Endothelial cell of umbilical vein (primary cell): ENCODE measurements around the gene PELI2. TPM values are rescaled to one million over a fixed set of nuclear protein-coding genes. Genes with fewer than 3 reads are reported as not detected.

Experiments used
- BruUV-seq: library from RNA; stranded (reverse); fragments of 400-500 nt; replicated peaks from 2 replicates; lab custom pipeline; 2021; lab: Mats Ljungman, UMichigan
- CTCF ChIA-PET: fragments of 300-600, 350-600 bp; sonication (Branson Sonifier 250); formaldehyde crosslinking; loops from one replicate; lab custom pipeline; 2021; ENCODE audit warnings: antibody characterized with exemption, inconsistent platforms; lab: Charles Lee
- POLR2A ChIA-PET: fragments of 300-600, 350-600 bp; sonication (Branson Sonifier 250); formaldehyde crosslinking; loops from one replicate; lab custom pipeline; 2021; ENCODE audit warnings: antibody characterized with exemption, inconsistent platforms; lab: Charles Lee
- DNase-seq: peaks from one replicate; pipeline ENCODE4 v3.0.0-alpha.2; 2011; ENCODE audit warnings: low read depth, low spot score
- FAIRE-seq: peaks from 2 replicates; lab custom pipeline; 2011; peaks lifted over from hg19 to GRCh38; lab: Jason Lieb, UNC
- H2AFZ ChIP-seq: 2 replicates; pipeline ENCODE4 v1.6.0; 2012; ENCODE audit warnings: low read depth, low read length, control low read depth, inconsistent platforms
- H3K27ac ChIP-seq: 2 replicates; pipeline ENCODE4 v1.5.1; 2011; ENCODE audit warnings: low read depth, mild to moderate bottlenecking, control low read depth, low read length, moderate library complexity; ENCODE audit not compliant: insufficient read depth
- H3K27me3 ChIP-seq, 2 experiments: 2 replicates each; pipeline versions ENCODE4 v1.6.0 to v1.6.1; 2011; ENCODE audit warnings: low read length in 2 of 2, mixed read lengths in 1 of 2; ENCODE audit not compliant: control insufficient read depth in 2 of 2, insufficient read depth in 2 of 2
- H3K36me3 ChIP-seq, 2 experiments: 2 replicates in 1 of 2; 3 replicates in 1 of 2; pipeline ENCODE4 v1.5.1; 2011; ENCODE audit warnings: low read length in 2 of 2, mild to moderate bottlenecking in 1 of 2, moderate library complexity in 1 of 2; ENCODE audit not compliant: control insufficient read depth in 2 of 2, insufficient read depth in 2 of 2; ENCODE audit errors: extremely low read depth in 1 of 2
- H3K4me1 ChIP-seq: 3 replicates; pipeline ENCODE4 v1.5.1; 2011; ENCODE audit warnings: mild to moderate bottlenecking, low read length; ENCODE audit not compliant: control insufficient read depth, insufficient read depth; ENCODE audit errors: extremely low read depth
- H3K4me2 ChIP-seq: 2 replicates; pipeline ENCODE4 v1.6.1; 2011; ENCODE audit warnings: low read length, control low read depth, mixed read lengths; ENCODE audit not compliant: insufficient read depth
- H3K4me3 ChIP-seq, 3 experiments: fragments of 200-600 bp in 1 of 3; sonication (generic), shearing (Covaris generic) in 1 of 3; replicated peaks in 1 of 3; 2 replicates each; pipeline ENCODE4 v1.5.1; 2011 to 2016; ENCODE audit warnings: control low read depth in 3 of 3, low read length in 3 of 3, mild to moderate bottlenecking in 2 of 3, inconsistent platforms in 1 of 3, low read depth in 1 of 3, moderate library complexity in 1 of 3; ENCODE audit not compliant: insufficient read depth in 1 of 3
- H3K79me2 ChIP-seq: 2 replicates; pipeline ENCODE4 v1.6.0; 2012; ENCODE audit warnings: low read length, inconsistent platforms; ENCODE audit not compliant: control insufficient read depth, insufficient read depth
- H3K9ac ChIP-seq: replicated peaks from 2 replicates; pipeline ENCODE3; 2011; ENCODE audit warnings: low read length, control low read depth; ENCODE audit not compliant: insufficient read depth; ENCODE audit errors: extremely low read depth
- H3K9me1 ChIP-seq: replicated peaks from 3 replicates; pipeline ENCODE4 v1.6.0; 2011; ENCODE audit warnings: mild to moderate bottlenecking, low read length; ENCODE audit not compliant: control insufficient read depth, insufficient read depth; ENCODE audit errors: extremely low read depth
- H3K9me3 ChIP-seq: replicated peaks from 2 replicates; pipeline ENCODE4 v1.5.1; 2012; ENCODE audit warnings: low read length, inconsistent platforms; ENCODE audit not compliant: control insufficient read depth, insufficient read depth
- H4K20me1 ChIP-seq: replicated peaks from 2 replicates; pipeline ENCODE3; 2011; ENCODE audit warnings: mild to moderate bottlenecking, low read length; ENCODE audit not compliant: control insufficient read depth, insufficient read depth; ENCODE audit errors: extremely low read depth
- EZH2 ChIP-seq: IDR thresholded peaks from 2 replicates; pipeline ENCODE4 v1.6.1; 2012; ENCODE audit warnings: borderline replicate concordance, low read depth, mild to moderate bottlenecking, moderate library complexity, low read length, inconsistent platforms; ENCODE audit not compliant: severe bottlenecking
- FOS ChIP-seq: IDR thresholded peaks from 2 replicates; pipeline ENCODE4 v1.6.1; 2011; ENCODE audit warnings: mild to moderate bottlenecking, low read length, moderate library complexity, borderline replicate concordance; ENCODE audit not compliant: insufficient read depth
- GATA2 ChIP-seq: IDR thresholded peaks from 2 replicates; pipeline ENCODE4 v1.7.0; 2011; ENCODE audit warnings: low read depth, mild to moderate bottlenecking, moderate library complexity, mixed read lengths, low read length; ENCODE audit not compliant: insufficient read length, insufficient read depth
- JUN ChIP-seq: IDR thresholded peaks from 2 replicates; pipeline ENCODE4 v1.6.1; 2011; ENCODE audit warnings: borderline replicate concordance, low read depth; ENCODE audit not compliant: insufficient read length, insufficient read depth
- MYC ChIP-seq: IDR thresholded peaks from one replicate; pipeline ENCODE4 v1.6.1; 2011; ENCODE audit warnings: mild to moderate bottlenecking, low read depth, low read length
- POLR2A ChIP-seq: IDR thresholded peaks from 2 replicates; pipeline ENCODE4 v1.6.1; 2012; ENCODE audit warnings: low read depth, mild to moderate bottlenecking, control low read depth, low read length
- POLR2AphosphoS5 ChIP-seq: IDR thresholded peaks from 2 replicates; pipeline ENCODE4 v1.6.1; 2012; ENCODE audit warnings: low read depth, mild to moderate bottlenecking, control low read depth, low read length, moderate library complexity; ENCODE audit not compliant: insufficient read depth
- dilution Hi-C: fragments of 300-500 bp; cut with MboI; formaldehyde crosslinking; loops from one replicate; pipeline ENCODE4 v1.15.0; 2019; ENCODE audit warnings: low sequenced_read_pairs; ENCODE audit not compliant: extremely low pct_ligation_motif_present
- intact Hi-C: fragments of 100-400 bp; cut with micrococcal nuclease; formaldehyde crosslinking; loops from one replicate; pipeline ENCODE4 v1.10.0; 2022
- polyA plus RNA-seq, 4 experiments: library from polyadenylated mRNA; depleted of rRNA in 3 of 4; stranded (reverse) in 3 of 4; unstranded in 1 of 4; fragments of >200 nt; gene quantifications; 2 replicates each; pipeline versions ENCODE4 v1.2.1 to v1.2.3, GENCODE V29; 2011 to 2012; ENCODE audit warnings: missing spikeins in 1 of 4
- total RNA-seq: library from RNA; stranded (reverse); gene quantifications from 2 replicates; pipeline ENCODE4 v1.2.3, GENCODE V29; 2021
- TF ChIP-seq, protein P1 (sequence below), 2 donors: IDR thresholded peaks; 1 replicate in 1 of 2; 2 replicates in 1 of 2; pipeline ENCODE4 v1.5.1; 2011; ENCODE audit warnings: low read length in 2 of 2, mild to moderate bottlenecking in 2 of 2, moderate library complexity in 2 of 2, control low read depth in 1 of 2, inconsistent platforms in 1 of 2, low read depth in 1 of 2; ENCODE audit not compliant: insufficient read depth in 1 of 2; ENCODE audit errors: extremely low read depth in 1 of 2
- TF ChIP-seq, protein P2 (sequence below): IDR thresholded peaks from 2 replicates; pipeline ENCODE4 v1.6.1; 2011; ENCODE audit not compliant: insufficient read depth, insufficient read length

Gene PELI2
- total and polyA plus RNA-seq, 2 donors (not counting 3 experiments of a cell fraction or from before 2014, with no cell fraction given) = 11.5 to 13.0 TPM

DNA sequence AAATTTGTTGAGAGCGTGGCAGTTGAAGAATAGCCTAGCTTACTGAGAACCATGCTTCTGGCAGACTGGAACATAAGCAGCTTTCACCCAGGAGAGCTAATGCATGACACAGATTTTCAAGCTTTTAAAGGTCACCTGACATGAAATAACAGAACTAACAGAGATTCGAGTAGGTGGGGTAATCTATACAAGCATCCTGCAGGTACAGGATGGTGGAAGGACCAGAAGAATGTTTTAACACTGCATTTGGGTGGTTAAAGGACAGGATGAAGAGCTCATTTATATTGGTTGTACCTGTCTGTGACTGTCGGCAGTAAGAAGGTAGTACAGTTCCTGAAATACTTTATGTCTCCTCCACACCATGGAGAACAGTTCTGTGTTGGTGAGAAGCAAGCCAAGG, 8.9 kb downstream of the PELI2 start:
- no peak for DNase-seq
- Histone ChIP-seq H3K9me1 (no peaks in the 10 kb centered on the region), H3K9me3 (no peaks in the 10 kb centered on the region), H3K4me3 (no peak overlapping the region), H3K36me3 (no peaks in the 10 kb centered on the region), H3K79me2 (peaks cover 4% of the 10 kb centered on the region), H3K9ac (no peak overlapping the region), H3K4me1 (peaks cover 4% of the 10 kb centered on the region), H4K20me1 (no peaks in the 10 kb centered on the region), H3K27ac (no peak overlapping the region), H2AFZ (no peak overlapping the region), H3K27me3 (no peaks in the 10 kb centered on the region), H3K4me2 (no peak overlapping the region)
- POLR2A ChIA-PET = no interaction called here
- CTCF ChIA-PET = interaction anchor here (1.4 kb wide), 1 partner anchor 11 kb away, joined by 3 read pairs; no protein-coding TSS in a partner anchor
- TF ChIP-seq POLR2A (no peak), JUN (no peak), POLR2AphosphoS5 (no peak), FOS (no peak), GATA2 (no peak), EZH2 (no peak), MYC (no peak)
- TF ChIP-seq, protein P1, sequence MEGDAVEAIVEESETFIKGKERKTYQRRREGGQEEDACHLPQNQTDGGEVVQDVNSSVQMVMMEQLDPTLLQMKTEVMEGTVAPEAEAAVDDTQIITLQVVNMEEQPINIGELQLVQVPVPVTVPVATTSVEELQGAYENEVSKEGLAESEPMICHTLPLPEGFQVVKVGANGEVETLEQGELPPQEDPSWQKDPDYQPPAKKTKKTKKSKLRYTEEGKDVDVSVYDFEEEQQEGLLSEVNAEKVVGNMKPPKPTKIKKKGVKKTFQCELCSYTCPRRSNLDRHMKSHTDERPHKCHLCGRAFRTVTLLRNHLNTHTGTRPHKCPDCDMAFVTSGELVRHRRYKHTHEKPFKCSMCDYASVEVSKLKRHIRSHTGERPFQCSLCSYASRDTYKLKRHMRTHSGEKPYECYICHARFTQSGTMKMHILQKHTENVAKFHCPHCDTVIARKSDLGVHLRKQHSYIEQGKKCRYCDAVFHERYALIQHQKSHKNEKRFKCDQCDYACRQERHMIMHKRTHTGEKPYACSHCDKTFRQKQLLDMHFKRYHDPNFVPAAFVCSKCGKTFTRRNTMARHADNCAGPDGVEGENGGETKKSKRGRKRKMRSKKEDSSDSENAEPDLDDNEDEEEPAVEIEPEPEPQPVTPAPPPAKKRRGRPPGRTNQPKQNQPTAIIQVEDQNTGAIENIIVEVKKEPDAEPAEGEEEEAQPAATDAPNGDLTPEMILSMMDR (IDR thresholded peaks at IDR 0.05; ENCODE audit: extremely low read depth in 1 of 2, insufficient read depth in 1 of 2, low read depth in 1 of 2, low read length in 2 of 2) = no peak
- TF ChIP-seq, protein P2, sequence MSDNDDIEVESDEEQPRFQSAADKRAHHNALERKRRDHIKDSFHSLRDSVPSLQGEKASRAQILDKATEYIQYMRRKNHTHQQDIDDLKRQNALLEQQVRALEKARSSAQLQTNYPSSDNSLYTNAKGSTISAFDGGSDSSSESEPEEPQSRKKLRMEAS = no peak
- intact Hi-C loops (no loop called here), dilution Hi-C loops (no loop called here)
- BruUV-seq = no TSS peak
- FAIRE-seq = no peak
